K562 treated with DMSO at 1 percent for 24 hours (cell line): ENCODE results near the gene HRH2. TPM values are rescaled to one million over a fixed set of nuclear protein-coding genes. Genes with fewer than 3 reads are reported as not detected.

Experiments used
- total RNA-seq: library from RNA; unstranded; fragments of 300-600 nt; gene quantifications from 2 replicates; pipeline ENCODE4 v1.2.3, GENCODE V29; 2022; ENCODE audit warnings: low read depth; ENCODE audit not compliant: insufficient read depth

HRH2 gene, protein sequence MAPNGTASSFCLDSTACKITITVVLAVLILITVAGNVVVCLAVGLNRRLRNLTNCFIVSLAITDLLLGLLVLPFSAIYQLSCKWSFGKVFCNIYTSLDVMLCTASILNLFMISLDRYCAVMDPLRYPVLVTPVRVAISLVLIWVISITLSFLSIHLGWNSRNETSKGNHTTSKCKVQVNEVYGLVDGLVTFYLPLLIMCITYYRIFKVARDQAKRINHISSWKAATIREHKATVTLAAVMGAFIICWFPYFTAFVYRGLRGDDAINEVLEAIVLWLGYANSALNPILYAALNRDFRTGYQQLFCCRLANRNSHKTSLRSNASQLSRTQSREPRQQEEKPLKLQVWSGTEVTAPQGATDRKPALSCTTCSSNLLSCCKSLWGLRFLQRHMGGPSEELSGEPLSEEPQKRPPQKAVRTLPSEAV
- total RNA-seq: not detected in 2 replicates

DNA sequence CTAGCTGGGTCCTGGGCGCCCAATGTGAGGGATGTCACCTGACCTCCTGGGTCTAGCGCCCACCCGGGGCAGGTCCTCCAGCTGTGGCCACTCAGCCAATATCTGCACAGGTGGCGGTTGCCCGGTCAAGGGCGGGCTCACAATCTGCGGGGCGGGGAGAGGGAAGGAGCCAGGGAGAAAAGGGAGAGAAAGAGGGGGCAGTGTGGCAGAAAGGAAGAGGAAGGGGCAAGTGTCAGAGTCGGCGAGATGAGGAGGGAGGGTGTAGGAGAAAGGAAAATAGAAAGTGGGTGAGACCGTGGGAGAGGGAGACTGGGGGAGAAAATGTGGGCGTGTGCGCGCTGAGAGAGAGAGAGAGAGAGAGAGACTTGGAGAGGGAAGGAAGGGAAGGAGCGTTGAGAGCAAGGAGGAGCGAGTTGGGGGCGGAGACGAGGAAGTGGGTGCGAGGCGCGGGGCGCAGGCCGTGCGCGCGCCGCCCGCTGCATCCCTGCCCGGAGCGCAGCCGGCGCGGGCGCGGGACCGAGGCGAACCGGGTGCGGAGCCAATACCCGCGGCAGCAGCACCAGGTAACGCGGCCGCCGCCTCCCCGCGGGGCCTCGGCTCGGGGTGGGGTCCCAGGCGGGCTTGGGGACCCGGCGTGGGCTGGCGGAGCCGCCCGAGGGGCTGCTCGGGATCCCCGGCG is at the start of gene HRH2:
Gene HRH2, plus strand, starts transcription at position 479 of the 679 bp plus-strand sequence. CDS start 25,163 bp downstream, outside the sequence.

Other genes starting within 250 kb of the HRH2 start
- gene DRD1, start 213.9 kb upstream of the HRH2 start, total RNA-seq: not detected in 2 replicates
- gene SFXN1, start 179.5 kb upstream of the HRH2 start, total RNA-seq: 81.7 and 83.5 TPM in 2 replicates
- gene CPLX2, start 213.5 kb downstream of the HRH2 start, total RNA-seq: not detected in 2 replicates